ENCODE results near the gene FGF18. TPM values are rescaled to one million over a fixed set of nuclear protein-coding genes. Genes with fewer than 3 reads are reported as not detected.

Gene FGF18
- total RNA-seq, 2 donors from 2014 or later, result 0.81 to 1.6 TPM

DNA sequence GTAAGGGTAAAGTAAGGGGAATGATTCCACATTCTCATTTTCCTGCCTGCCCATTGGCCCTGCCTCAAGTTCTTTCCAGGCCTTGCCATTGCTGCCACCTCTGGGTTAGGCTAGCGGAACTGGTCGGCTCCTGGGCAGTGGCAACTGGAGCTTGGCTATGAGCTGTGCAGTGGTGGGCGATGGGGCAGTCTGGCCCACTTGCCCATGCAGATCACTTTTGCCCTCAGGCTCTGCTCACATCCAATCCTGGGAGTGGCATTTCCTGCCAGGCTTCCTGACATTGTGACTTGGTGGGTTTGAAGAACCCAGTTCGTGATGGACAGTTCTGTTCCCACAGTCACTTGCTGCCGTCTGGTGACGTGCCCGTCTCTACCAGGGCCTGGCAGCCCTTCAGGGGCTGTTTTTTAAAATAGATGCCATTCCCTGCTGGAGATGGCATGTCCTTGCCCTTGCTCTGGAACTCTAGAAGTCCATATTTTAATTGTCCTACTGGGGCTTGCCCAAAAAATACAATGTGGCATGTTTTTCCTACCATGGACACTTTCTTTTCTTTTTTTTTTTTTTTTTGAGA lies 86.1 kb downstream of the FGF18 start:
- H3K27me3 ChIP-seq (replicated peaks; ENCODE audit: insufficient read depth), result no peaks in the 10 kb centered on the region
- no peak for ATAC-seq (ENCODE audit: insufficient number of reproducible peaks, low FRiP score, low read depth)
- no peak overlapping the region for H3K27ac ChIP-seq
- H3K4me1 ChIP-seq (ENCODE audit: control insufficient read depth in 1 of 2, low read depth in 2 of 2), result peaks cover 0 to 10% of the 10 kb centered on the region in 2 donors
- TF ChIP-seq, protein P1, sequence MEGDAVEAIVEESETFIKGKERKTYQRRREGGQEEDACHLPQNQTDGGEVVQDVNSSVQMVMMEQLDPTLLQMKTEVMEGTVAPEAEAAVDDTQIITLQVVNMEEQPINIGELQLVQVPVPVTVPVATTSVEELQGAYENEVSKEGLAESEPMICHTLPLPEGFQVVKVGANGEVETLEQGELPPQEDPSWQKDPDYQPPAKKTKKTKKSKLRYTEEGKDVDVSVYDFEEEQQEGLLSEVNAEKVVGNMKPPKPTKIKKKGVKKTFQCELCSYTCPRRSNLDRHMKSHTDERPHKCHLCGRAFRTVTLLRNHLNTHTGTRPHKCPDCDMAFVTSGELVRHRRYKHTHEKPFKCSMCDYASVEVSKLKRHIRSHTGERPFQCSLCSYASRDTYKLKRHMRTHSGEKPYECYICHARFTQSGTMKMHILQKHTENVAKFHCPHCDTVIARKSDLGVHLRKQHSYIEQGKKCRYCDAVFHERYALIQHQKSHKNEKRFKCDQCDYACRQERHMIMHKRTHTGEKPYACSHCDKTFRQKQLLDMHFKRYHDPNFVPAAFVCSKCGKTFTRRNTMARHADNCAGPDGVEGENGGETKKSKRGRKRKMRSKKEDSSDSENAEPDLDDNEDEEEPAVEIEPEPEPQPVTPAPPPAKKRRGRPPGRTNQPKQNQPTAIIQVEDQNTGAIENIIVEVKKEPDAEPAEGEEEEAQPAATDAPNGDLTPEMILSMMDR (IDR thresholded peaks at IDR 0.05), result no peak
- DNase-seq (ENCODE audit: low spot score), result no peak
- H3K36me3 ChIP-seq, result no peaks in the 10 kb centered on the region
- no peaks in the 10 kb centered on the region for H3K9me3 ChIP-seq
- no peak overlapping the region for H3K4me3 ChIP-seq

DNA sequence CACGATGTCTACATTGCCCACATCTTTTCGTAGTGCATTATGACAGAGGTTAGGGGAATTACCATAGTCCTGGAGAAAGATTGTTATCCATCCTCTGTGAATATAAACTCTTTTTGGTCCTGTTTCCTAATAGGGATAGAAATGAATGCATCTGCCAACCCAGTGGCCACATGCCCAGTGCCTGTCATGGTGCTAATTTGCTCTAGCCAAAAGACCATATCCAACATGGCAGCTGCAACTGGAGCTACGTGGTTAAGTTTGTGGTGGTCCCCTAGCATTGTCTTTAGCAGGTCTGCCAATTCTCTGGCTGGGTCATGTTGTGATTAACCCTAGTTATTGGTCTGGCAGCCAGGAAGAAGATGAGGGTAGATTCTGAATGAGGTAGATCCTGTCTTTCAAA lies 87.5 kb downstream of the FGF18 start:
- TF ChIP-seq, protein P1 (IDR thresholded peaks at IDR 0.05), result no peak
- DNase-seq (ENCODE audit: low spot score) (no peak), ATAC-seq (ENCODE audit: insufficient number of reproducible peaks, low FRiP score, low read depth) (no peak)
- Histone ChIP-seq H3K9me3 (no peaks in the 10 kb centered on the region), H3K27me3 (replicated peaks; ENCODE audit: insufficient read depth) (no peaks in the 10 kb centered on the region), H3K27ac (no peak overlapping the region), H3K4me3 (no peak overlapping the region), H3K36me3 (no peaks in the 10 kb centered on the region), H3K4me1 (ENCODE audit: control insufficient read depth in 1 of 2, low read depth in 2 of 2) (peaks cover 0 to 10% of the 10 kb centered on the region in 2 donors)

Other genes starting within 250 kb of the FGF18 start
- gene TLX3, start 110.4 kb upstream of the FGF18 start, total RNA-seq, result not detected
- 1,000 to 10,000 TPM in 1 of 2 donors, 100 to 1,000 TPM in 1; 453 to 1,895 TPM for gene NPM1, start 31.8 kb upstream of the FGF18 start, total RNA-seq

Measured in thoracic aorta (tissue), 2 donors.